ENCODE data around the gene PDCD2L.
A peak's percentile ranks its signal among the peaks of the same experiment; 100 is the strongest.

- TF ChIP-seq TCF7L2 (IDR thresholded peaks at IDR 0.05; ENCODE audit: borderline replicate concordance, low read depth, low read length), result no peak
- TF ChIP-seq ZNF23 (tag by site-specific recombination; IDR thresholded peaks at IDR 0.05; ENCODE audit: borderline replicate concordance), result no peak
- TF ChIP-seq CTCF (tag by site-specific recombination; IDR thresholded peaks at IDR 0.05), result no peak
- TF ChIP-seq ZNF174 (tag by site-specific recombination; IDR thresholded peaks at IDR 0.05), result no peak
- TF ChIP-seq, protein P1, sequence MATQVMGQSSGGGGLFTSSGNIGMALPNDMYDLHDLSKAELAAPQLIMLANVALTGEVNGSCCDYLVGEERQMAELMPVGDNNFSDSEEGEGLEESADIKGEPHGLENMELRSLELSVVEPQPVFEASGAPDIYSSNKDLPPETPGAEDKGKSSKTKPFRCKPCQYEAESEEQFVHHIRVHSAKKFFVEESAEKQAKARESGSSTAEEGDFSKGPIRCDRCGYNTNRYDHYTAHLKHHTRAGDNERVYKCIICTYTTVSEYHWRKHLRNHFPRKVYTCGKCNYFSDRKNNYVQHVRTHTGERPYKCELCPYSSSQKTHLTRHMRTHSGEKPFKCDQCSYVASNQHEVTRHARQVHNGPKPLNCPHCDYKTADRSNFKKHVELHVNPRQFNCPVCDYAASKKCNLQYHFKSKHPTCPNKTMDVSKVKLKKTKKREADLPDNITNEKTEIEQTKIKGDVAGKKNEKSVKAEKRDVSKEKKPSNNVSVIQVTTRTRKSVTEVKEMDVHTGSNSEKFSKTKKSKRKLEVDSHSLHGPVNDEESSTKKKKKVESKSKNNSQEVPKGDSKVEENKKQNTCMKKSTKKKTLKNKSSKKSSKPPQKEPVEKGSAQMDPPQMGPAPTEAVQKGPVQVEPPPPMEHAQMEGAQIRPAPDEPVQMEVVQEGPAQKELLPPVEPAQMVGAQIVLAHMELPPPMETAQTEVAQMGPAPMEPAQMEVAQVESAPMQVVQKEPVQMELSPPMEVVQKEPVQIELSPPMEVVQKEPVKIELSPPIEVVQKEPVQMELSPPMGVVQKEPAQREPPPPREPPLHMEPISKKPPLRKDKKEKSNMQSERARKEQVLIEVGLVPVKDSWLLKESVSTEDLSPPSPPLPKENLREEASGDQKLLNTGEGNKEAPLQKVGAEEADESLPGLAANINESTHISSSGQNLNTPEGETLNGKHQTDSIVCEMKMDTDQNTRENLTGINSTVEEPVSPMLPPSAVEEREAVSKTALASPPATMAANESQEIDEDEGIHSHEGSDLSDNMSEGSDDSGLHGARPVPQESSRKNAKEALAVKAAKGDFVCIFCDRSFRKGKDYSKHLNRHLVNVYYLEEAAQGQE (tag by site-specific recombination; IDR thresholded peaks at IDR 0.05), result no peak
- TF ChIP-seq, protein P2, sequence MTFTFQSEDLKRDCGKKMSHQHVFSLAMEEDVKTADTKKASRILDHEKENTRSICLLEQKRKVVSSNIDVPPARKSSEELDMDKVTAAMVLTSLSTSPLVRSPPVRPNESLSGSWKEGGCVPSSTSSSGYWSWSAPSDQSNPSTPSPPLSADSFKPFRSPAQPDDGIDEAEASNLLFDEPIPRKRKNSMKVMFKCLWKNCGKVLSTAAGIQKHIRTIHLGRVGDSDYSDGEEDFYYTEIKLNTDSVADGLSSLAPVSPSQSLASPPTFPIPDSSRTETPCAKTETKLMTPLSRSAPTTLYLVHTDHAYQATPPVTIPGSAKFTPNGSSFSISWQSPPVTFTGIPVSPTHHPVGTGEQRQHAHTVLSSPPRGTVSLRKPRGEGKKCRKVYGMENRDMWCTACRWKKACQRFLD (tag by site-specific recombination; IDR thresholded peaks at IDR 0.05), result no peak
- TF ChIP-seq ZNF2 (tag by site-specific recombination; IDR thresholded peaks at IDR 0.05), result no peak
- TF ChIP-seq ZNF121 (tag by site-specific recombination; IDR thresholded peaks at IDR 0.05), result peak; percentile 90
- TF ChIP-seq ZNF514 (tag by site-specific recombination; IDR thresholded peaks at IDR 0.05), result no peak
Measured at GRCh38 chr19:34405892-34406660, 1.9 kb downstream of the PDCD2L start.
